ENCODE results near the gene RCE1.

The RCE1 gene

GRCh38 chr11:66878474-66878873 is 35.2 kb downstream of the RCE1 start:
- TF ChIP-seq, protein P1, sequence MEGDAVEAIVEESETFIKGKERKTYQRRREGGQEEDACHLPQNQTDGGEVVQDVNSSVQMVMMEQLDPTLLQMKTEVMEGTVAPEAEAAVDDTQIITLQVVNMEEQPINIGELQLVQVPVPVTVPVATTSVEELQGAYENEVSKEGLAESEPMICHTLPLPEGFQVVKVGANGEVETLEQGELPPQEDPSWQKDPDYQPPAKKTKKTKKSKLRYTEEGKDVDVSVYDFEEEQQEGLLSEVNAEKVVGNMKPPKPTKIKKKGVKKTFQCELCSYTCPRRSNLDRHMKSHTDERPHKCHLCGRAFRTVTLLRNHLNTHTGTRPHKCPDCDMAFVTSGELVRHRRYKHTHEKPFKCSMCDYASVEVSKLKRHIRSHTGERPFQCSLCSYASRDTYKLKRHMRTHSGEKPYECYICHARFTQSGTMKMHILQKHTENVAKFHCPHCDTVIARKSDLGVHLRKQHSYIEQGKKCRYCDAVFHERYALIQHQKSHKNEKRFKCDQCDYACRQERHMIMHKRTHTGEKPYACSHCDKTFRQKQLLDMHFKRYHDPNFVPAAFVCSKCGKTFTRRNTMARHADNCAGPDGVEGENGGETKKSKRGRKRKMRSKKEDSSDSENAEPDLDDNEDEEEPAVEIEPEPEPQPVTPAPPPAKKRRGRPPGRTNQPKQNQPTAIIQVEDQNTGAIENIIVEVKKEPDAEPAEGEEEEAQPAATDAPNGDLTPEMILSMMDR (IDR thresholded peaks at IDR 0.05; ENCODE audit: insufficient read depth, low read length, missing control alignments) = no peak
- ChIA-PET CTCF (interaction anchor here (1.2 kb wide), 1 partner anchor 9 kb away, joined by 4 read pairs; no protein-coding TSS in a partner anchor), POLR2A (no interaction called here)
- H3K4me3 ChIP-seq (ENCODE audit: low read depth, low read length) = no peak overlapping the region
- no peak for DNase-seq (ENCODE audit: low read depth, low spot score)

DNA sequence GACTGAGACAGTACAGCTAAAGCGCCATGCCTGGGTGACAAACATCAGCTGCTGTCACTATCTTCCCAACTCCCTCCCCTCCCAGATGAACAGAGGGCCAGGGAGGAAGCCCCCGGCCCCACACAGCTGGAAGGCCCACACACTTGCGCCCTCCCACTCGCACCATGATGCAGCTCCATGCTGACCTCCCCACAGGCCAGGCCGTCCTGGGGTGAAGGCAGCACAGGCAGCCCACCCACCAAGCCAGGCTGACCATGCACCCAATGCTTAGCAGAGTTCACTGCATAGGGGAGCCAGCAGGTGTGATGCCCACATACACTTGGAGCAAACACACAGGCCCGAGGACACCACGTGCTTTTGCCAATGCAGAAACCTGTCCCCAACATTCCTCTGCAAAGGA is 35.8 kb downstream of the RCE1 start:
- CTCF ChIA-PET = interaction anchor here (1.2 kb wide), 1 partner anchor 8 kb away, joined by 4 read pairs; no protein-coding TSS in a partner anchor
- TF ChIP-seq, protein P1 (IDR thresholded peaks at IDR 0.05; ENCODE audit: insufficient read depth, low read length, missing control alignments) = no peak

GRCh38 chr11:66879583-66879982 is 36.3 kb downstream of the RCE1 start:
- POLR2A ChIA-PET = no interaction called here

More for the DNA sequence above, 35.8 kb downstream of the RCE1 start:
- no peak overlapping the region for H3K4me3 ChIP-seq (ENCODE audit: low read depth, low read length)
- POLR2A ChIA-PET = no interaction called here
- DNase-seq (ENCODE audit: low read depth, low spot score) = no peak

GRCh38 chr11:66879999-66880398 is 36.8 kb downstream of the RCE1 start:
- ChIA-PET CTCF (interaction anchor here (1.3 to 5.6 kb wide), 4 partner anchors 9 to 185 kb away, joined by 4 to 40 read pairs (median 16); no protein-coding TSS in a partner anchor), POLR2A (no interaction called here)
- H3K4me3 ChIP-seq (ENCODE audit: low read depth, low read length) = no peak overlapping the region
- TF ChIP-seq, protein P1 (IDR thresholded peaks at IDR 0.05; ENCODE audit: insufficient read depth, low read length, missing control alignments) = no peak
- DNase-seq (ENCODE audit: low read depth, low spot score) = no peak

More at GRCh38 chr11:66879583-66879982, 36.3 kb downstream of the RCE1 start:
- no peak for DNase-seq (ENCODE audit: low read depth, low spot score)
- H3K4me3 ChIP-seq (ENCODE audit: low read depth, low read length) = no peak overlapping the region
- CTCF ChIA-PET = interaction anchor here (1.2 to 4.1 kb wide), 4 partner anchors 8 to 185 kb away, joined by 4 to 27 read pairs (median 4); no protein-coding TSS in a partner anchor
- TF ChIP-seq, protein P1 (IDR thresholded peaks at IDR 0.05; ENCODE audit: insufficient read depth, low read length, missing control alignments) = no peak

DNA sequence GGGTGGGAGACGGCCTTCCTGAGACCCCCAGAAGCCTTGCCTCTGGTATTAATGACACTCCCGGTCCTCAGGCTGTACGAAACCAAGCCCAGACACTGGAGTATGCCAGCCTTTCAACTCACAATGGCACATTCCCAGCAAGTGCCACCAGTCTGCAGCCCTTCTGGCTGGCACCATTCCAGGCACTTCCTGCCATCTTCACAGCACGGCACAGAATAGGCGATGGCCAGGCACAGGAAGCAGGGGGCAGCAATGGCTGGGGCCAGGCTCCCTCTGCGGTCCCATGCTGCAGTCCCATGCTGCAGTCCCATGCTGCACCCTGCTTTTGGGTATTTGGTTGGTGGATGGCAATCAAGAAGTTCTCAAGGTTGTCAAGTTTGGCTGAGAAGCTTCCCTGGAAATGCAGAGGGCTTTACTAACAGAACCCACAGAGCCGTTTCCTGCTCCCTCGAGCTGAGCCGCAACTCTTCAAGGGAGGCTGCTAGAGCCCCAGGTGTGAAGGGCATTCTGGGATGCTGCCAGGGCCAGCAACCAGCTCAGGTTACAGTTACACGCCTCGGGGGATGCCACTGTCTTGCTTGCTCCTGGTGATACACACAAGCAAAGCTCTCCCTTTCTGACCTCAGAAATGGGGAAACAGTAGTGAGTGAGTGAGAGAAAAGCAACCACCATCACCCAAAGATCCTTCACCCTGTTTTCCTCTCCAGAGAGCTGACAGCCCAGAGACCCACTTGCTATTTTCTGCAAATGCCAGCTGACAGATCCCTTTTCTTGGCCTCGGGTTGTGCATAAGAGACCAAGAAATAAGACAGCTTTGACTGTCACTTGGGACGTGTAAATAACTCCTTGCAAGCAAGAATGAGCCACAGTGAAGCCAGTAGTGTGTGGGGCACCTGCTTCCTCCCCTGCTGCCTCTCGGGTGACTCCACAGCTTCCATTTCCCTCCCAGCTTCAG is 37.5 kb downstream of the RCE1 start:
- TF ChIP-seq, protein P1 (IDR thresholded peaks at IDR 0.05; ENCODE audit: insufficient read depth, low read length, missing control alignments) = no peak

DNA sequence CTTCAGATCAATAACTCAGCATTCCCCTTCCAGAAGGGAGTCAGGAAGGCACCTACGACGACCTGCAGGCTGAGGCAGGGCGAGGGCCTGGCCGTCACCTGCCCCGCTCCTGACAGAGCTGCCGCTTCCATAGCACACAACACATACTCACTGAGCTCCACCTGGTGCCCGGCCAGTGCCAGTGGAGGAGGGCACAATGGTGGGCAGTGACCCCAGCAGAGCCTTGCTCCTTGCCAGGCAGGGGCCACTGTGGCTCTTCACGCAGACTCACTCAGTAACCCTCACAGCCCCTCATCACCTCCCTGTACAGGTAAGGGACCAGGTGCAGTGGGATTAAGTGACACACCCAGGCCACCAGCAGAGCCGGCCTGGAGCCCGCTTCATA is 38.2 kb downstream of the RCE1 start:
- ChIA-PET POLR2A (no interaction called here), CTCF (interaction anchor here (1.0 to 5.6 kb wide), 8 partner anchors 10 to 186 kb away, joined by 3 to 40 read pairs (median 5); no protein-coding TSS in a partner anchor)
- DNase-seq (ENCODE audit: low read depth, low spot score) = no peak
- H3K4me3 ChIP-seq (ENCODE audit: low read depth, low read length) = no peak overlapping the region
- TF ChIP-seq, protein P1 (IDR thresholded peaks at IDR 0.05; ENCODE audit: insufficient read depth, low read length, missing control alignments) = no peak

More for the DNA sequence above, 37.5 kb downstream of the RCE1 start:
- ChIA-PET CTCF (interaction anchor here (1.0 to 5.6 kb wide), 6 partner anchors 10 to 186 kb away, joined by 3 to 40 read pairs (median 5); no protein-coding TSS in a partner anchor), POLR2A (no interaction called here)
- no peak overlapping the region for H3K4me3 ChIP-seq (ENCODE audit: low read depth, low read length)
- DNase-seq (ENCODE audit: low read depth, low spot score) = no peak
